Right lobe of liver (tissue), 4 donors: Measurements from ENCODE around the gene SIGLEC15.

Source experiments
- POLR2A ChIP-seq: fragments of 450-650 bp; IDR thresholded peaks from one replicate; pipeline ENCODE4 v1.6.1; 2017; ENCODE audit warnings: antibody characterized with exemption, mild to moderate bottlenecking
- TF ChIP-seq, protein P1 (sequence below), 4 donors: fragments of 200-600 bp in 3 of 4; fragments of 450-650 bp in 1 of 4; IDR thresholded peaks; one replicate each; pipeline versions ENCODE4 v1.5.1 to v1.8.0; 2016 to 2022; ENCODE audit warnings: antibody characterized with exemption in 4 of 4, mild to moderate bottlenecking in 2 of 4
- donor health status: DM: no; HTN: no; CAD: no.
- donor health status: DM: no; HTN: no; CAD: no.
- donor health status: DM: no; HTN: yes; CAD: no.

DNA sequence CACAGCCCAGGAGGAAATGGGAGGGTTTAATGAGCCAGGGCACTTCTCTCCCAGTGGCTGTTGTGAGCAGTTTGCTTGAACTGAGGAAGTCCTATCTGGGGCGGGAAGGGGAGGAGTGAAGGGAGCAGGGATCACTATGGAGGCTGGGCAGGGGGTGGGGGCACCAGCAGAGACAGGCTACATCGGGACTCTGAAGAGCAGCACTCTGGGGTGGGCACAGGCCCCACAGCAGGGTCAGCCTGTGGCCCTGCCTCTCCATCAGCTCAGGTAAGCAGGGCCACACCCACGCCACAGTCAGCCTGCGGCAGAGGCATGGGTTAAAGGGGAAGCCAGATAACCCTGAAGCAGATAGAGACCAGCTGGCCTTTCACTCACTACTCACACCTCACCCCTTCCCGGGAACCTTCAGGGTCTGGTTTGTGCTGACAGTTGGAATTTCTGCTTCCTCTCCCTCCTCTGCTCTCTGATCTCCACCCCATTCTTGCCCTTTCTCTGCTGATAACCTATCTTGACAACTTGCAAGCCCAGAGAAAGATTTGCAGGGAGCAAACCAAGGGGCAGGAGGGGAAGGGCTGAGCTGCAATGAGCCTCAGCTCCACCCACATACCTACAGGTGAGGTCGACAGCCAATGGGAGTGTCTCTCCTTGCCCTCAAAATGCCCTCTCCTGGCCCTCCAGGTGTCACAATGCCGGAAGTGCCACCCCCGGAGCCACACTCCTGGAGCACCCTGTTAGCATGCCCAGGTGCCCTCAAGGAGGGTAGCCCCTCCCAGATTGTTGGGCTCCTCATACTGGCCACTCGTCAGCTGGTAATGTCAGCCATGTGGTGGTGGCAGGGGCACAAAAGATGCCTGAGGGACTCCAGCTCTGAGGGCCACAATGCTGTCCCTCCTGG is 3.7 kb downstream of the SIGLEC15 start:
- no peak for TF ChIP-seq POLR2A
- TF ChIP-seq, protein P1, sequence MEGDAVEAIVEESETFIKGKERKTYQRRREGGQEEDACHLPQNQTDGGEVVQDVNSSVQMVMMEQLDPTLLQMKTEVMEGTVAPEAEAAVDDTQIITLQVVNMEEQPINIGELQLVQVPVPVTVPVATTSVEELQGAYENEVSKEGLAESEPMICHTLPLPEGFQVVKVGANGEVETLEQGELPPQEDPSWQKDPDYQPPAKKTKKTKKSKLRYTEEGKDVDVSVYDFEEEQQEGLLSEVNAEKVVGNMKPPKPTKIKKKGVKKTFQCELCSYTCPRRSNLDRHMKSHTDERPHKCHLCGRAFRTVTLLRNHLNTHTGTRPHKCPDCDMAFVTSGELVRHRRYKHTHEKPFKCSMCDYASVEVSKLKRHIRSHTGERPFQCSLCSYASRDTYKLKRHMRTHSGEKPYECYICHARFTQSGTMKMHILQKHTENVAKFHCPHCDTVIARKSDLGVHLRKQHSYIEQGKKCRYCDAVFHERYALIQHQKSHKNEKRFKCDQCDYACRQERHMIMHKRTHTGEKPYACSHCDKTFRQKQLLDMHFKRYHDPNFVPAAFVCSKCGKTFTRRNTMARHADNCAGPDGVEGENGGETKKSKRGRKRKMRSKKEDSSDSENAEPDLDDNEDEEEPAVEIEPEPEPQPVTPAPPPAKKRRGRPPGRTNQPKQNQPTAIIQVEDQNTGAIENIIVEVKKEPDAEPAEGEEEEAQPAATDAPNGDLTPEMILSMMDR (IDR thresholded peaks at IDR 0.05), result no peak
